Panc1 (cell line): Measurements from ENCODE around the gene GFOD2. TPM values are rescaled to one million over a fixed set of nuclear protein-coding genes. Genes with fewer than 3 reads are reported as not detected.
"Not testable (repeated sequence)": the region's sequence is repeated elsewhere in the genome, so short reads cannot be mapped to it uniquely, and the experiment has no call there.

ENCODE experiments used
- ATAC-seq: fragments of 200-7000 bp; cut with Tn5 transposase; 2 replicates; pipeline ENCODE4 v1.9.1; 2020; ENCODE audit warnings: mild to moderate bottlenecking, moderate library complexity
- BruUV-seq: library from RNA; stranded (reverse); fragments of 400-500 nt; replicated peaks from 2 replicates; lab custom pipeline; 2021; lab: Mats Ljungman, UMichigan
- CTCF ChIA-PET: fragments of 300-600 bp; sonication (Branson Sonifier 250); formaldehyde crosslinking; loops from one replicate; lab custom pipeline; 2022; ENCODE audit warnings: antibody characterized with exemption; lab: Charles Lee
- POLR2A ChIA-PET: fragments of 300-600 bp; sonication (Branson Sonifier 250); formaldehyde crosslinking; loops from one replicate; lab custom pipeline; 2022; ENCODE audit warnings: antibody characterized with exemption; lab: Charles Lee
- DNase-seq: peaks from one replicate; pipeline ENCODE4 v3.0.0-alpha.2; 2010; ENCODE audit warnings: low read depth, low spot score
- H3K27ac ChIP-seq: 2 replicates; pipeline ENCODE4 v1.5.1; 2011; ENCODE audit warnings: mild to moderate bottlenecking, low read length, inconsistent platforms
- H3K27me3 ChIP-seq: fragments of 200-500 bp; sonication (Bioruptor generic); 2 replicates; pipeline ENCODE4 v1.6.0; 2014; ENCODE audit warnings: low read length, inconsistent platforms; ENCODE audit not compliant: control insufficient read depth, insufficient read depth
- H3K36me3 ChIP-seq: fragments of 200-500 bp; sonication (Bioruptor generic); 2 replicates; pipeline ENCODE4 v1.5.1; 2014; ENCODE audit warnings: inconsistent platforms, mild to moderate bottlenecking, low read length, moderate library complexity; ENCODE audit not compliant: control insufficient read depth, insufficient read depth
- H3K4me1 ChIP-seq: 2 replicates; pipeline ENCODE4 v1.5.1; 2011; ENCODE audit warnings: inconsistent platforms, mild to moderate bottlenecking, low read length, moderate library complexity; ENCODE audit not compliant: control insufficient read depth, insufficient read depth
- H3K4me3 ChIP-seq, 2 experiments: 2 replicates each; pipeline ENCODE4 v1.5.1; 2011 to 2012; ENCODE audit warnings: low read depth in 2 of 2, low read length in 2 of 2, mild to moderate bottlenecking in 2 of 2, inconsistent platforms in 1 of 2, moderate library complexity in 1 of 2
- H3K9me3 ChIP-seq: fragments of 200-500 bp; sonication (Bioruptor generic); 2 replicates; pipeline ENCODE4 v1.5.1; 2014; ENCODE audit warnings: low read depth, mild to moderate bottlenecking, inconsistent platforms, low read length, moderate library complexity; ENCODE audit not compliant: control insufficient read depth, insufficient read depth
- CTCF ChIP-seq: fragments of 450-650 bp; IDR thresholded peaks from 2 replicates; pipeline ENCODE4 v1.5.1; 2017; ENCODE audit warnings: mild to moderate bottlenecking
- POLR2AphosphoS5 ChIP-seq: IDR thresholded peaks from 2 replicates; pipeline ENCODE4 v1.6.1; 2012; ENCODE audit warnings: mild to moderate bottlenecking, low read depth, low read length, moderate library complexity
- REST ChIP-seq, 2 experiments: IDR thresholded peaks; 2 replicates each; pipeline ENCODE4 v1.6.1; 2011 to 2012; ENCODE audit warnings: low read depth in 2 of 2, control low read depth in 1 of 2, low read length in 1 of 2, mild to moderate bottlenecking in 1 of 2, moderate library complexity in 1 of 2; ENCODE audit not compliant: insufficient read depth in 1 of 2
- SIN3A ChIP-seq: IDR thresholded peaks from 2 replicates; pipeline ENCODE4 v1.6.1; 2012; ENCODE audit warnings: low read depth, mild to moderate bottlenecking, low read length, moderate library complexity, borderline replicate concordance; ENCODE audit not compliant: insufficient read depth
- TCF7L2 ChIP-seq: IDR thresholded peaks from 2 replicates; pipeline ENCODE4 v1.6.1; 2011; ENCODE audit warnings: mild to moderate bottlenecking, low read depth, low read length, inconsistent platforms
- in situ Hi-C: cut with HindIII; loops from 2 replicates; pipeline ENCODE4 v1.10.0; 2016; ENCODE audit warnings: low sequenced_read_pairs, low pct_unique_long_range_greater_than_20kb
- intact Hi-C: fragments of 100-400 bp; cut with micrococcal nuclease; formaldehyde crosslinking; loops from one replicate; pipeline ENCODE4 v1.10.0; 2022; ENCODE audit not compliant: unreplicated experiment
- total RNA-seq: library from RNA; stranded (reverse); gene quantifications from one replicate; pipeline ENCODE4 v1.2.1, GENCODE V29; 2021; ENCODE audit not compliant: unreplicated experiment

Gene GFOD2
- total RNA-seq, 1 experiment from 2014 or later: 15.1 TPM

- intact Hi-C loops (no loop called here), in situ Hi-C loops (no loop called here)
- DNase-seq: no peak
- H3K9me3 ChIP-seq: no peaks in the 10 kb centered on the region
- ChIA-PET CTCF (no interaction called here), POLR2A (no interaction called here)
- H3K4me3 ChIP-seq: no peak overlapping the region
- H3K27me3 ChIP-seq: no peaks in the 10 kb centered on the region
- H3K27ac ChIP-seq: no peak overlapping the region
- no peaks in the 10 kb centered on the region for H3K4me1 ChIP-seq
- TF ChIP-seq POLR2AphosphoS5 (no peak), SIN3A (no peak), CTCF (no peak), REST (IDR thresholded peaks at IDR 0.05; ENCODE audit: insufficient read depth in 1 of 2, low read depth in 2 of 2, low read length in 1 of 2) (no peak), TCF7L2 (no peak)
- no peak for ATAC-seq
- no TSS peak for BruUV-seq
- no peaks in the 10 kb centered on the region for H3K36me3 ChIP-seq
These were observed 21.5 kb downstream of the GFOD2 start for GRCh38 chr16:67697422-67698185.

- H3K27ac ChIP-seq: no peak overlapping the region
- H3K9me3 ChIP-seq: no peaks in the 10 kb centered on the region
- in situ Hi-C loops: no loop called here
- intact Hi-C loops: no loop called here
- POLR2A ChIA-PET: no interaction called here
- CTCF ChIA-PET: no interaction called here
- DNase-seq: no peak
- H3K4me1 ChIP-seq: no peaks in the 10 kb centered on the region
- no peak for ATAC-seq
- H3K36me3 ChIP-seq: no peaks in the 10 kb centered on the region
- no peak overlapping the region for H3K4me3 ChIP-seq
- TF ChIP-seq POLR2AphosphoS5 (no peak), TCF7L2 (no peak), REST (IDR thresholded peaks at IDR 0.05; ENCODE audit: insufficient read depth in 1 of 2, low read depth in 2 of 2, low read length in 1 of 2) (no peak), CTCF (no peak), SIN3A (no peak)
- H3K27me3 ChIP-seq: no peaks in the 10 kb centered on the region
- BruUV-seq: no TSS peak
These were observed 24.5 kb downstream of the GFOD2 start for GRCh38 chr16:67694611-67695010.

- H3K4me3 ChIP-seq, intact Hi-C loops, H3K27me3 ChIP-seq, CTCF ChIA-PET, H3K27ac ChIP-seq, H3K9me3 ChIP-seq, H3K4me1 ChIP-seq, H3K36me3 ChIP-seq, ATAC-seq, DNase-seq, BruUV-seq, in situ Hi-C loops: not testable (repeated sequence)
- POLR2A ChIA-PET: interaction anchor here (0.7 kb wide), 1 partner anchor 12 kb away, joined by 4 read pairs; no protein-coding TSS in a partner anchor
These were observed 25.4 kb downstream of the GFOD2 start for GRCh38 chr16:67693517-67694285.
